Activated B cell treated with CpG ODN at 0.5 μM for 24 hours (primary cell): ENCODE data around the gene CBLB. TPM values are rescaled to one million over a fixed set of nuclear protein-coding genes. Genes with fewer than 3 reads are reported as not detected.

Experiments used
- ATAC-seq: fragments of 200-7000 bp; cut with Tn5 transposase; one replicate; pipeline ENCODE4 v1.10.0; 2021; ENCODE audit warnings: low read depth, mild to moderate bottlenecking, moderate library complexity
- CTCF ChIA-PET: fragments of 350-600 bp; sonication (Branson Sonifier 250); formaldehyde crosslinking; loops from one replicate; lab custom pipeline; 2021; ENCODE audit warnings: antibody characterized with exemption; lab: Charles Lee
- POLR2A ChIA-PET: fragments of 350-600 bp; sonication (Branson Sonifier 250); formaldehyde crosslinking; loops from one replicate; lab custom pipeline; 2021; ENCODE audit warnings: antibody characterized with exemption; lab: Charles Lee
- DNase-seq: peaks from one replicate; pipeline ENCODE4 v3.0.0; 2022
- H3K27ac Mint-ChIP-seq: one replicate; pipeline ENCODE4 v1.8.0; 2020; ENCODE audit warnings: mixed read lengths
- H3K27me3 Mint-ChIP-seq: one replicate; pipeline ENCODE4 v1.8.0; 2021; ENCODE audit warnings: mixed read lengths
- H3K36me3 Mint-ChIP-seq: one replicate; pipeline ENCODE4 v1.8.0; 2021; ENCODE audit warnings: low read depth, mixed read lengths
- H3K4me1 Mint-ChIP-seq: one replicate; pipeline ENCODE4 v1.8.0; 2021; ENCODE audit warnings: mixed read lengths
- H3K4me3 Mint-ChIP-seq: one replicate; pipeline ENCODE4 v1.8.0; 2020; ENCODE audit warnings: mild to moderate bottlenecking, mixed read lengths
- H3K9me3 Mint-ChIP-seq: one replicate; pipeline ENCODE4 v1.8.0; 2020; ENCODE audit warnings: mixed read lengths
- intact Hi-C: fragments of 100-400 bp; cut with micrococcal nuclease; formaldehyde crosslinking; loops from one replicate; pipeline ENCODE4 v1.15.1; 2024
- total RNA-seq: library from RNA; stranded (reverse); gene quantifications from 2 replicates; pipeline ENCODE4 v1.2.3, GENCODE V29; 2022
- TF ChIP-seq, protein P1 (sequence below): fragments of 200-600 bp; IDR thresholded peaks from one replicate; pipeline ENCODE4 v1.8.0; 2022; ENCODE audit warnings: antibody characterized with exemption, mild to moderate bottlenecking

CBLB gene
- total RNA-seq, 1 donor from 2014 or later, result 78.1 TPM

DNA sequence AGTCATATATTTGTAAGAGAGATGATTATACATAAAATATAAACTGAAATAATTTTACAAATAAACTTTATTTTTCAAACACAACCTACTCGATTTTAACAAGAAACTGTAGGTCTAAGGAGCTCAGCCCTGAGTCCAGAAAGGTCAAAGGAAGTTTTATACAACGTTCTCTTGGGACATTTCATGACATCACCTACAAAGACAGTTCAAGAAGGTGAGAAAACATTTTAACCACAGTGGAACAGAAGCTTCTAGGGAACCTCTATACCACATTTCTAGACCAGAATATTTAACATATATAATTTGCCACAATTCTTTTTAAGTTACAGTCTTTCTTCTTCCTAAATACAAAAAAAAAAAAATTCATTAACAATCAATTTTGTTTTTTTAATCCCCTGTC is 40.1 kb downstream of the CBLB start:
- ATAC-seq (peak; percentile 39), DNase-seq (no peak)
- CTCF ChIA-PET, result no interaction called here
- Mint-ChIP-seq H3K27me3 (no peaks in the 10 kb centered on the region), H3K36me3 (peaks cover 20% of the 10 kb centered on the region), H3K4me3 (no peak overlapping the region), H3K27ac (peak overlapping the region; percentile 46), H3K4me1 (peaks cover 67% of the 10 kb centered on the region), H3K9me3 (no peaks in the 10 kb centered on the region)
- TF ChIP-seq, protein P1, sequence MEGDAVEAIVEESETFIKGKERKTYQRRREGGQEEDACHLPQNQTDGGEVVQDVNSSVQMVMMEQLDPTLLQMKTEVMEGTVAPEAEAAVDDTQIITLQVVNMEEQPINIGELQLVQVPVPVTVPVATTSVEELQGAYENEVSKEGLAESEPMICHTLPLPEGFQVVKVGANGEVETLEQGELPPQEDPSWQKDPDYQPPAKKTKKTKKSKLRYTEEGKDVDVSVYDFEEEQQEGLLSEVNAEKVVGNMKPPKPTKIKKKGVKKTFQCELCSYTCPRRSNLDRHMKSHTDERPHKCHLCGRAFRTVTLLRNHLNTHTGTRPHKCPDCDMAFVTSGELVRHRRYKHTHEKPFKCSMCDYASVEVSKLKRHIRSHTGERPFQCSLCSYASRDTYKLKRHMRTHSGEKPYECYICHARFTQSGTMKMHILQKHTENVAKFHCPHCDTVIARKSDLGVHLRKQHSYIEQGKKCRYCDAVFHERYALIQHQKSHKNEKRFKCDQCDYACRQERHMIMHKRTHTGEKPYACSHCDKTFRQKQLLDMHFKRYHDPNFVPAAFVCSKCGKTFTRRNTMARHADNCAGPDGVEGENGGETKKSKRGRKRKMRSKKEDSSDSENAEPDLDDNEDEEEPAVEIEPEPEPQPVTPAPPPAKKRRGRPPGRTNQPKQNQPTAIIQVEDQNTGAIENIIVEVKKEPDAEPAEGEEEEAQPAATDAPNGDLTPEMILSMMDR, result no peak
- POLR2A ChIA-PET, result interaction anchor here (0.6 to 1.6 kb wide), 5 partner anchors 8 to 98 kb away, joined by 3 to 5 read pairs (median 5); no protein-coding TSS in a partner anchor
- intact Hi-C loops, result no loop called here

DNA sequence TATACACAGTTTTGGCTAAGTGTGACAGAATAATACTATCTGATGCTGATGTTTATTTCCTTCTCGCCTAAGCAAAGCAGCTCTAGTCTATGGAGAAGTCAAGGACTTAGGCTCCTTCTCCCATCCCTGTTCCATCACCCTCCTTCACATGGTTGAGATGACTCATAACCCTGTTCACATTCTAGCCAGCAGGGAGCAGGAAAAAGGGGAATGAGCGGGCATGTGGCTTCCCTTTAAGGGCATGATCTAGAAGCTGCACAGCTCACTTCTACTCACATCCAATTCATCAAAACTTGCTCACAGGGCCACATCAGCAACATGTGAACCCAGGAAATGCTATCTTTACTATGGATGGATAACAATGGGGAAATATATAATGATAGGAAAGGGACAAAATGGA is 40.9 kb downstream of the CBLB start:
- Mint-ChIP-seq H3K4me3 (no peak overlapping the region), H3K27me3 (no peaks in the 10 kb centered on the region), H3K36me3 (peaks cover 27% of the 10 kb centered on the region), H3K4me1 (peaks cover 72% of the 10 kb centered on the region), H3K9me3 (no peaks in the 10 kb centered on the region), H3K27ac (peak overlapping the region; percentile 50)
- CTCF ChIA-PET, result no interaction called here
- TF ChIP-seq, protein P1, result no peak
- POLR2A ChIA-PET, result interaction anchor here (1.0 to 1.6 kb wide), 2 partner anchors 27 to 98 kb away, joined by 5 read pairs; no protein-coding TSS in a partner anchor
- DNase-seq (no peak), ATAC-seq (no peak)
- intact Hi-C loops, result loop anchor here (1.0 kb wide), 1 partner anchor 9 kb away; no protein-coding TSS in a partner anchor

DNA sequence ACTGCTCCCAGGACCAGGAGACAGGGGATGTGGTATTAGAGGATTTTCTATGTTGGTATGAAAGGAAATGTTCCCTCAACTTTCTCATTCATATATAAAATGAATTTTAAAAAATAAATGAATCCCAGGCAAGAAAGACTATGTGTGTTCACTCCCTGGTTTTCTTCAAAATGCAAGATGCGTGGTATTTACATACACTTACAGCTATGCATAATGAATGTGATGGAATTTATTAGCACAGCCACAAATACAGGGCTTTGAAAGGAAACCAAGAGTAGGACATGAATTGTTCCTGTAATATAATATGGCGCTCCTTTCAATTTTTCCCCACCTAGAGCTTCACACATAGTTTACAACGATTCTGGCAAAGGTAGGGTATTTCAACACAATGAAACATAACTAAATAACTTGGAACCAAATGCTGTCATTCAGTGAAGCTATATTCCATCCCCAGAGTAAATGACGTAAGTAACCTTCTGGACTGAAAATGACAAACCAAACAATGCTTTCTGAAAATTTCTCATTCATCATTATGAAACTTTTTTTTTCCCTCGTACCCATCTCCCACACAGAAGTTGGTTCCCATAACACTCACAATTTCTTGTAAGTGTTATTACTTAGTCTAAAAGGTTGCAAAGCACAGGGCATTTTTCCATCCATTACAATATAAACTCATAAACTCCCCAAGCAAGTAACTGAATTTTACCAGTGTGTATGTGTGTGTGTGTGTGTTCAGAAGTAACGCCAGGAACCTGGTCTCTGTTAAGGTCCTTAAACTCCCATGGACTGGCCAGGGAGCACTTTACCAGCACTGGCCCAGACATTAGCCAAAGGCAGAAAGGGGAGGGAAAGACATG is 41.8 kb downstream of the CBLB start:
- intact Hi-C loops, result loop anchor here (1.0 kb wide), 1 partner anchor 8 kb away; no protein-coding TSS in a partner anchor
- Mint-ChIP-seq H3K4me3 (no peak overlapping the region), H3K4me1 (peaks cover 72% of the 10 kb centered on the region), H3K27me3 (no peaks in the 10 kb centered on the region), H3K27ac (no peak overlapping the region), H3K36me3 (peaks cover 34% of the 10 kb centered on the region), H3K9me3 (no peaks in the 10 kb centered on the region)
- DNase-seq (no peak), ATAC-seq (no peak)
- CTCF ChIA-PET, result no interaction called here
- POLR2A ChIA-PET, result no interaction called here
- TF ChIP-seq, protein P1, result no peak

DNA sequence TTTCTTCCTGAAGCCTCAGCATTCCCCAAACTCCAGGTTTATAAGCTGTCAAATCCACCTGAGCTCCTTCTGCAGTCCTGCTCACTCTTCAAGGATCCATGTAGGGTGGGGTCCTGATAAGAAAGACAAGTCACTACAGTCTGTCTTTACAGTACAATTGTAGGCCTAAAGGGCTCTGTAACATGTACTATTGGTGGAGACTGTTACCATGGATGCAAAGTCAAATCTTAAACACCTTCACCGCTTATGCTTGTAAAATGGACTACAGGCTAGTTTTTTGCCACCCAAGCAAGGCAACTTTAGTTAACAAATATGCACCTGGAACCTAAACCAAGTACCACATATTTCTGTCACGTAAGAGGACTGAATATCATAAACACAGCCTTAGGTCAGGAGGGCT is 44.7 kb downstream of the CBLB start:
- H3K9me3 Mint-ChIP-seq, result no peaks in the 10 kb centered on the region
- ChIA-PET CTCF (no interaction called here), POLR2A (interaction anchor here (1.1 to 2.0 kb wide), 2 partner anchors 13 to 44 kb away, joined by 3 to 6 read pairs; no protein-coding TSS in a partner anchor)
- peak overlapping the region; percentile 51 for H3K27ac Mint-ChIP-seq
- intact Hi-C loops, result no loop called here
- DNase-seq (no peak), ATAC-seq (no peak)
- H3K4me3 Mint-ChIP-seq, result no peak overlapping the region
- H3K4me1 Mint-ChIP-seq, result peaks cover 64% of the 10 kb centered on the region
- TF ChIP-seq, protein P1, result no peak
- H3K36me3 Mint-ChIP-seq, result peaks cover 39% of the 10 kb centered on the region
- no peaks in the 10 kb centered on the region for H3K27me3 Mint-ChIP-seq
